Cardiac fibroblast (primary cell): ENCODE measurements around the gene GNA14.
"Not testable (repeated sequence)": the region's sequence is repeated elsewhere in the genome, so short reads cannot be mapped to it uniquely, and the experiment has no call there.

Source experiments
- DNase-seq, 2 donors: peaks; one replicate each; pipeline versions ENCODE4 v3.0.0 to v3.0.0-alpha.2; 2010; ENCODE audit warnings: low read depth in 2 of 2
- H3K4me3 ChIP-seq, 2 donors: replicated peaks in 1 of 2; 1 replicate in 1 of 2; 2 replicates in 1 of 2; pipeline ENCODE4 v1.5.1; 2011; ENCODE audit warnings: low read depth in 2 of 2, low read length in 2 of 2, mild to moderate bottlenecking in 2 of 2, moderate library complexity in 1 of 2
- TF ChIP-seq, protein P1 (sequence below): IDR thresholded peaks from one replicate; pipeline ENCODE4 v1.5.1; 2011; ENCODE audit warnings: low read depth, mild to moderate bottlenecking, low read length, inconsistent platforms

The GNA14 gene

DNA sequence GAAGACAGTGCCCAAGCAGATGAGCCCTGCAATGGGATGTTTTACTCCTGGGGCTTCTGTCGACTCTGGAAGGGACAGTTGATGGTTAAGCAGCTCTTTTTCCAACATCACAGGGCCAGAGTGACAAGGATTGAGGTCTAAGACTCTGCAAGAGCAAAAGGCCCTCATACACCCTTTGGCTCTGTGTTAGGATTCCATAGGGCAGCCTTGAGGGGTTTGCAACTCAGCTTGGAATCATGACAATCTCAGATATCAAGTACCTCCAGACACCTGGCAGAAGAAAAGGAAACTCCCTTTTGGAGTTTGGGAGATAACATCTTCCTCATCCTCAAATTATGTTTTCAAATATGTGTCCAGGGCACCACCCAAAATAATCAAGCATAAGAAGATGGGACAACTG is 205.7 kb downstream of the GNA14 start:
- TF ChIP-seq, protein P1, sequence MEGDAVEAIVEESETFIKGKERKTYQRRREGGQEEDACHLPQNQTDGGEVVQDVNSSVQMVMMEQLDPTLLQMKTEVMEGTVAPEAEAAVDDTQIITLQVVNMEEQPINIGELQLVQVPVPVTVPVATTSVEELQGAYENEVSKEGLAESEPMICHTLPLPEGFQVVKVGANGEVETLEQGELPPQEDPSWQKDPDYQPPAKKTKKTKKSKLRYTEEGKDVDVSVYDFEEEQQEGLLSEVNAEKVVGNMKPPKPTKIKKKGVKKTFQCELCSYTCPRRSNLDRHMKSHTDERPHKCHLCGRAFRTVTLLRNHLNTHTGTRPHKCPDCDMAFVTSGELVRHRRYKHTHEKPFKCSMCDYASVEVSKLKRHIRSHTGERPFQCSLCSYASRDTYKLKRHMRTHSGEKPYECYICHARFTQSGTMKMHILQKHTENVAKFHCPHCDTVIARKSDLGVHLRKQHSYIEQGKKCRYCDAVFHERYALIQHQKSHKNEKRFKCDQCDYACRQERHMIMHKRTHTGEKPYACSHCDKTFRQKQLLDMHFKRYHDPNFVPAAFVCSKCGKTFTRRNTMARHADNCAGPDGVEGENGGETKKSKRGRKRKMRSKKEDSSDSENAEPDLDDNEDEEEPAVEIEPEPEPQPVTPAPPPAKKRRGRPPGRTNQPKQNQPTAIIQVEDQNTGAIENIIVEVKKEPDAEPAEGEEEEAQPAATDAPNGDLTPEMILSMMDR = no peak
- no peak overlapping the region for H3K4me3 ChIP-seq
- no peak for DNase-seq

DNA sequence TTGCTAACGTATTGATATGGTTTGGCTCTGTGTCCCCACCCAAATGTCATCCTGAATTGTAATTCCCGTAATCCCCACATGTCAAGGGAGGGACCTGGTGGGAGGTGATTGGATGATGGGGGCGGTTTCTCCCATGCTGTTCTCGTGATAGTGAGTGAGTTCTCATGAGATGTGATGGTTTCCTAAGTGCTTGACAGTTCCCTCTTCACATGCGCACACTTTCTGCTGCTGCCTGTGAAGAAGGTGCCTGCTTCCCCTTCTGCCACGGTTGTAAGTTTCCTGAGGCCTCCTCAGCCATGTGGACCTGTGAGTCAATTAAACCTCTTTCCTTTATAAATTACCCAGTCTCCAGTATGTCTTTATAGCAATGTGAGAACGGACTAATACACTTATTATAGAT is 207.0 kb downstream of the GNA14 start:
- DNase-seq, H3K4me3 ChIP-seq: not testable (repeated sequence)

DNA sequence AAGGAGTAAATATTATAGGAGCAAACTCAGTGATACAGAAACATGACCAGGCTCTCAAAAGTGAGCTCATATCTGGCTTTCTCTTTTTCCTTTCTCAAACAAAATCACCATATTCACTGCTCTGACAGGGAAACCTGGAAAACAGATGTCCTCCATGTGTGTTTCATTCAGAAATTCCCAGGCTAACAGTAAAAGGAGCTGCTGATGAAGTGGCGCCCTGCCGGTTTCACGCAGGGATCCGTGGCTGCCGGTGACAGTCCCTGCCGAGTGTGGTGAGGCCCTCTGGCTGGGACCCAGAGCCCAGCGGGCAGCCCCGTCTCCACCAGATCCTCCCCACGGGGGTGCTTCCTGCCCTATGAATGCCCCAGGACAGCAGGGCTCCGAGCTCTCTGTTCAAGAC is 208.1 kb downstream of the GNA14 start:
- DNase-seq = peak in 1 of 2 donors; percentile 20
- TF ChIP-seq, protein P1 = no peak
- no peak overlapping the region for H3K4me3 ChIP-seq

DNA sequence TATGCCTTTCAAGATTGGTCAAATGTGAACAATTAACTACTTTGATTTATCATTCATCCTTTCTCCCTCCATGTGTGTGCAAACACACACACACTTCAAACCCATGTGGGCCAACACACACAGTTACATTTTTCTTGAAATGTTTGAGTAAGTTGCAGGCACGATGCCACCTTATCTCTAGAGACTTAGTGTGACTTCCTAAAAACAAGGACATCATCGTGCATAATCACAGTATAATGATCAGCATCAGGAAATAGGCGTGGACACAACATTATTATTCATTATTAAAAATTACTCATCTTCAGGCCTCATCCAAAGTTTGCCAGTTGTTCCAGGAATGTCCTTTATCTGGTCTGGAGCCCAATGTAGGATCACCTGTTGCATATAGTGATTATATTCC is 209.5 kb downstream of the GNA14 start:
- H3K4me3 ChIP-seq = no peak overlapping the region
- TF ChIP-seq, protein P1 = no peak
- peak in 1 of 2 donors; percentile 39 for DNase-seq

DNA sequence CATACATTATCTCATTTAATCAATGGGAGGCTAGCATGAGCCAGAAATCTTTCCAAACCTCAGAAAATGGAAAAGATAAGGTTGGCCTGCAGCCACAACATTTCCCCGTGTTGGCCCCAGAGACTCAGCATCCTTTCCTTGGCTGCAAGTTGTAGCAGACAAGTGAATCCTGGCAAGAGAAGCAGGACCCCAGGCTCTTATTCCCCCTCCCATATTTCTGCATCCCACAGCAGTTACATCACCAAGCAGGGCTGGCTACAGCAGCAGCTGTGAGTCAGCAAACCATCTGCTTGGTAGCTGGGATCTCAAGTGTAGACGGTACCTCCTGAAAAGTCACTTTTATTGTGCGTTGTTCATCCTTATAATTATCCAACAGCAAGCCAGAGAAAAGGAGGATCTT is 212.4 kb downstream of the GNA14 start:
- TF ChIP-seq, protein P1 = no peak
- DNase-seq = peak; percentile 62 to 83
- no peak overlapping the region for H3K4me3 ChIP-seq

DNA sequence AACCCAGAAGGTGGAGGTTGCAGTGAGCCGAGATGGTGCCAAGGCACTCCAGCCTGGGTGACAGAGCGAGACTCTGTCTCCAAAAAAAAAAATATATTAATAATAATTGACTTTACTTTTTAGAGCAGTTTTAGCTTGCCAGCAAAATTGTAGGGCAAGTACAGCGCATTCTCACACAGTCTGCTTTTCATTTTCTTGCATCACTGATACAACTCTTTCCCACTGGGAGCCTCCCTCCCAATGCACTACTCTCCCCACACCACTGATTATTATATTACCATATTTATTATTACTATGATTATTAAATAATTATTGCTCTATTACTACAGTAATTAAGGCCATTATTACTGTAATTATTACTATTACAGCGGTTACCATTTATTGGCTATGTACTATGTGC is 212.8 kb downstream of the GNA14 start:
- TF ChIP-seq, protein P1 = no peak
- no peak overlapping the region for H3K4me3 ChIP-seq
- DNase-seq = peak in 1 of 2 donors; percentile 62

DNA sequence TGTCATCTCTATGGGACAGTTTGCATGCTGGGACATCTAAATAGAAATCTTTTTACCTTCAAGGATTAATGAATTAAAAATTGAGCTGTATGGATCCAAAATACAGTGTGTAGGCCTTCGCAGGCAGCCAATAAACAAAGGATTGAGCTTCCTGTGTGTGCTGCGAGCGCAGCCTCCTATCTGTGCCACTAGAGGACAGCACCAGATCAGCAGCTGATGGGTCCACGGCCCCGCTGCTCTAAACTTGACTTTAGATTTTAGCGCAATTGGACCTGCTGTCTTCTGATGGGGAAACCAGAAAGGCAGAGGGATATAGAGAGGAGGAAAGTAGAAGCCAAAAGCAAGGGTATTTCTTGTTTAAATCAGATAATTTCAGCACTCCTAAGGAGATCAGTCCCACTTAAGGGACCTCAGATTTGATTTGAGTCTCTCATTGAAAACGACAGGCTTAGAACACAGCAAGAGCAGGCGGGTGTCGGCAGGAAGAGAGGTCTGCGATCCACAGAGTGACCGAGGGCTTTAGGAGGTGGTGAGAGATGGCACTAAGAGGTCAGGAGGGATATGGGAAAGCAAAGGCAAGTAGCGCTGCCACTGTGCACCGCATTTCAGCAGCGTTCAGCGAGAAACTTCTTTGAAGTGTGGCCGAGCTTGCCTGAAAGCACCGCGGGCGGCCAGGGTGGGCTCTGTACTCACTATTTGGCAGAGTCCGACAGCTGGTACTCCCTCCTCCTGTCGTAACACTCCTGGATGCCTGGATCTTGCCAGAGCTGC is 214.3 kb downstream of the GNA14 start:
- DNase-seq = peak; percentile 84 to 85
- H3K4me3 ChIP-seq = no peak overlapping the region
- TF ChIP-seq, protein P1 = peak; percentile 100
